Measurements from ENCODE around the gene PCGF5. TPM values are rescaled to one million over a fixed set of nuclear protein-coding genes. Genes with fewer than 3 reads are reported as not detected.

Gene PCGF5
- total and polyA plus RNA-seq, 2 of the 8 experiments (the other 6 are each of a cell fraction or from before 2014, with no cell fraction given): 5.8 to 8.4 TPM

Other genes with a start within 250 kb of the PCGF5 start
- gene HECTD2, start 189.7 kb downstream of the PCGF5 start, total RNA-seq (2021; fragmentation: NEBNext Ultra II Directional; extraction: Animal tissue kit (Norgen Biotek cat#: 25700)): 11.6 and 11.9 TPM in 2 replicates
- 4.6 and 5.7 TPM in 2 replicates for gene HECTD2, start 189.7 kb downstream of the PCGF5 start, polyA plus RNA-seq (2011; rRNA removed)